HEK293 (cell line): ENCODE measurements around the gene HOXC10.

ENCODE experiments used
- CTCF ChIA-PET: fragments of 350-600 bp; formaldehyde crosslinking; extraction: SDS; loops from one replicate; lab custom pipeline; 2021; ENCODE audit warnings: antibody characterized with exemption; lab: Yijun Ruan, JAX
- POLR2A ChIA-PET: fragments of 300-600 bp; formaldehyde crosslinking; extraction: SDS; loops from one replicate; lab custom pipeline; 2020; ENCODE audit warnings: antibody characterized with exemption, inconsistent platforms; lab: Yijun Ruan, JAX
- H3K27ac ChIP-seq: fragments of 200-500 bp; sonication (Bioruptor generic); 2 replicates; pipeline ENCODE4 v1.5.1; 2014; ENCODE audit warnings: low read depth, low read length, control low read depth, inconsistent platforms; ENCODE audit errors: extremely low read depth
- H3K36me3 ChIP-seq, 2 experiments: fragments of 200-500 bp in 1 of 2; sonication (Bioruptor generic) in 1 of 2; 1 replicate in 1 of 2; 2 replicates in 1 of 2; pipeline ENCODE4 v1.5.1; 2014 to 2017; ENCODE audit warnings: inconsistent platforms in 2 of 2, low read length in 2 of 2; ENCODE audit not compliant: control insufficient read depth in 2 of 2, insufficient read depth in 1 of 2
- H3K4me1 ChIP-seq: fragments of 200-500 bp; sonication (Bioruptor generic); 2 replicates; pipeline ENCODE4 v1.5.1; 2014; ENCODE audit warnings: mild to moderate bottlenecking, low read length, inconsistent platforms; ENCODE audit not compliant: control insufficient read depth, insufficient read depth
- H3K4me3 ChIP-seq: 2 replicates; pipeline ENCODE4 v1.5.1; 2011; ENCODE audit warnings: low read depth, mild to moderate bottlenecking, control low read depth, low read length, moderate library complexity
- H3K9me3 ChIP-seq: fragments of 200-500 bp; sonication (Bioruptor generic); 2 replicates; pipeline ENCODE4 v1.5.1; 2014; ENCODE audit warnings: low read depth, low read length, inconsistent platforms; ENCODE audit not compliant: control insufficient read depth, insufficient read depth
- AEBP2 ChIP-seq: fragments of 450-650 bp; formaldehyde crosslinking; IDR thresholded peaks from 2 replicates; pipeline ENCODE4 v1.5.1; 2016; ENCODE audit warnings: missing biosample characterization, missing genetic modification characterization, borderline replicate concordance
- GFI1B ChIP-seq: fragments of 450-650 bp; formaldehyde crosslinking; IDR thresholded peaks from 2 replicates; pipeline ENCODE4 v1.5.1; 2016; ENCODE audit warnings: missing biosample characterization, missing genetic modification characterization
- KLF16 ChIP-seq: fragments of 450-650 bp; formaldehyde crosslinking; IDR thresholded peaks from 2 replicates; pipeline ENCODE4 v1.5.1; 2017; ENCODE audit warnings: missing biosample characterization, missing genetic modification characterization
- MYNN ChIP-seq: fragments of 450-650 bp; formaldehyde crosslinking; IDR thresholded peaks from 2 replicates; pipeline ENCODE4 v1.5.1; 2016; ENCODE audit warnings: missing biosample characterization, missing genetic modification characterization, borderline replicate concordance
- MZF1 ChIP-seq: fragments of 450-650 bp; formaldehyde crosslinking; IDR thresholded peaks from 2 replicates; pipeline ENCODE4 v1.5.1; 2017; ENCODE audit warnings: missing biosample characterization, missing genetic modification characterization, borderline replicate concordance
- PRDM4 ChIP-seq: fragments of 450-650 bp; formaldehyde crosslinking; IDR thresholded peaks from 2 replicates; pipeline ENCODE4 v1.5.1; 2017; ENCODE audit warnings: missing biosample characterization, missing genetic modification characterization
- SP3 ChIP-seq: fragments of 450-650 bp; formaldehyde crosslinking; IDR thresholded peaks from 2 replicates; pipeline ENCODE4 v1.5.1; 2016; ENCODE audit warnings: missing biosample characterization, missing genetic modification characterization
- ZBTB11 ChIP-seq: fragments of 450-650 bp; formaldehyde crosslinking; conservative IDR thresholded peaks from 2 replicates; pipeline ENCODE4 v1.5.1; 2016; ENCODE audit warnings: low read depth, missing biosample characterization, missing genetic modification characterization
- ZEB2 ChIP-seq: fragments of 450-650 bp; formaldehyde crosslinking; IDR thresholded peaks from 2 replicates; pipeline ENCODE4 v1.5.1; 2016; ENCODE audit warnings: missing biosample characterization, missing genetic modification characterization
- ZFP41 ChIP-seq: fragments of 450-650 bp; formaldehyde crosslinking; IDR thresholded peaks from 2 replicates; pipeline ENCODE4 v1.5.1; 2016; ENCODE audit warnings: missing biosample characterization, missing genetic modification characterization, borderline replicate concordance
- ZNF155 ChIP-seq: fragments of 450-650 bp; formaldehyde crosslinking; IDR thresholded peaks from 2 replicates; pipeline ENCODE4 v1.5.1; 2016; ENCODE audit warnings: missing biosample characterization, missing genetic modification characterization
- ZNF169 ChIP-seq: fragments of 450-650 bp; formaldehyde crosslinking; IDR thresholded peaks from 2 replicates; pipeline ENCODE4 v1.5.1; 2016; ENCODE audit warnings: missing biosample characterization, missing genetic modification characterization
- ZNF174 ChIP-seq: fragments of 450-650 bp; formaldehyde crosslinking; IDR thresholded peaks from 2 replicates; pipeline ENCODE4 v1.5.0; 2017; ENCODE audit warnings: missing biosample characterization, mild to moderate bottlenecking, missing genetic modification characterization
- ZNF2 ChIP-seq: fragments of 450-650 bp; formaldehyde crosslinking; IDR thresholded peaks from 2 replicates; pipeline ENCODE4 v1.5.1; 2016; ENCODE audit warnings: missing biosample characterization, missing genetic modification characterization
- ZNF221 ChIP-seq: fragments of 450-650 bp; formaldehyde crosslinking; IDR thresholded peaks from 2 replicates; pipeline ENCODE4 v1.5.1; 2017; ENCODE audit warnings: missing biosample characterization, missing genetic modification characterization, borderline replicate concordance
- ZNF223 ChIP-seq: fragments of 450-650 bp; formaldehyde crosslinking; IDR thresholded peaks from 2 replicates; pipeline ENCODE4 v1.5.1; 2016; ENCODE audit warnings: missing biosample characterization, missing genetic modification characterization
- ZNF26 ChIP-seq: fragments of 450-650 bp; formaldehyde crosslinking; IDR thresholded peaks from 2 replicates; pipeline ENCODE4 v1.5.1; 2016; ENCODE audit warnings: missing biosample characterization, missing genetic modification characterization
- ZNF335 ChIP-seq: fragments of 450-650 bp; formaldehyde crosslinking; conservative IDR thresholded peaks from 2 replicates; pipeline ENCODE4 v1.5.1; 2016; ENCODE audit warnings: missing biosample characterization, missing genetic modification characterization
- ZNF341 ChIP-seq: fragments of 450-650 bp; formaldehyde crosslinking; IDR thresholded peaks from 2 replicates; pipeline ENCODE4; 2016; ENCODE audit warnings: low read depth, missing biosample characterization, missing genetic modification characterization
- ZNF354C ChIP-seq: fragments of 450-650 bp; formaldehyde crosslinking; IDR thresholded peaks from 2 replicates; pipeline ENCODE4 v1.5.1; 2016; ENCODE audit warnings: missing biosample characterization, missing genetic modification characterization, low read depth, borderline replicate concordance
- ZNF366 ChIP-seq: fragments of 450-650 bp; formaldehyde crosslinking; conservative IDR thresholded peaks from 2 replicates; pipeline ENCODE4 v1.5.1; 2016; ENCODE audit warnings: missing biosample characterization, missing genetic modification characterization
- ZNF423 ChIP-seq: fragments of 450-650 bp; formaldehyde crosslinking; IDR thresholded peaks from 2 replicates; pipeline ENCODE4 v1.5.1; 2016; ENCODE audit warnings: missing biosample characterization, missing genetic modification characterization
- ZNF510 ChIP-seq: fragments of 450-650 bp; formaldehyde crosslinking; IDR thresholded peaks from 2 replicates; pipeline ENCODE4 v1.5.1; 2018; ENCODE audit warnings: mild to moderate bottlenecking, missing genetic modification characterization, missing biosample characterization; ENCODE audit not compliant: insufficient replicate concordance
- ZNF645 ChIP-seq: fragments of 450-650 bp; formaldehyde crosslinking; IDR thresholded peaks from 2 replicates; pipeline ENCODE4; 2016; ENCODE audit warnings: missing biosample characterization, missing genetic modification characterization
- ZNF843 ChIP-seq: fragments of 450-650 bp; formaldehyde crosslinking; IDR thresholded peaks from 2 replicates; pipeline ENCODE4 v1.5.1; 2016; ENCODE audit warnings: missing biosample characterization, missing genetic modification characterization
- ZSCAN30 ChIP-seq: fragments of 450-650 bp; IDR thresholded peaks from 2 replicates; pipeline ENCODE4 v1.5.1; 2018; ENCODE audit warnings: missing biosample characterization, mild to moderate bottlenecking, missing genetic modification characterization, moderate library complexity

Gene HOXC10

GRCh38 chr12:54015018-54015931 lies 30.3 kb downstream of the HOXC10 start:
- Histone ChIP-seq H3K4me1 (peaks cover 44% of the 10 kb centered on the region), H3K27ac (peak overlapping the region; percentile 87; the same call in 1 of the 2 replicates), H3K4me3 (no peak overlapping the region), H3K9me3 (no peaks in the 10 kb centered on the region), H3K36me3 (no peaks in the 10 kb centered on the region)
- ChIA-PET CTCF (interaction anchor here (0.8 to 3.8 kb wide), 7 partner anchors 8 to 199 kb away, joined by 3 to 23 read pairs (median 4); partner anchors contain the start of genes HOXC5, HOXC6 and HOXC8), POLR2A (interaction anchor here (0.6 to 1.1 kb wide), 2 partner anchors 19 to 55 kb away, joined by 3 read pairs; no protein-coding TSS in a partner anchor)
- TF ChIP-seq ZNF423: peak; percentile 48
- TF ChIP-seq MYNN (tag by site-specific recombination): no peak
- no peak for TF ChIP-seq ZNF174 (tag by site-specific recombination)
- TF ChIP-seq ZEB2 (tag by site-specific recombination): peak; percentile 28; the same call in 1 of the 2 replicates
- TF ChIP-seq AEBP2 (tag by site-specific recombination): no peak
- TF ChIP-seq ZNF169 (tag by site-specific recombination): no peak
- no peak for TF ChIP-seq ZNF354C
- TF ChIP-seq SP3 (tag by site-specific recombination): no peak
- TF ChIP-seq GFI1B (tag by site-specific recombination): no peak
- TF ChIP-seq ZNF335 (tag by site-specific recombination): peak; percentile 94
- TF ChIP-seq ZNF155 (tag by site-specific recombination): no peak
- TF ChIP-seq ZBTB11 (tag by site-specific recombination): peak; percentile 46
- no peak for TF ChIP-seq ZNF341 (tag by site-specific recombination)
- no peak for TF ChIP-seq ZFP41 (tag by site-specific recombination)
- no peak for TF ChIP-seq ZNF223 (tag by site-specific recombination)
- TF ChIP-seq MZF1: no peak; the same call in 1 of the 2 replicates
- no peak for TF ChIP-seq ZNF221 (tag by site-specific recombination)
- no peak; the same call in 1 of the 2 replicates for TF ChIP-seq ZNF366 (tag by site-specific recombination)
- no peak for TF ChIP-seq ZNF645 (tag by site-specific recombination)
- TF ChIP-seq ZNF2 (tag by site-specific recombination): 0 out of 2 replicates have a peak, but pooled peaks have one; percentile 15
- no peak for TF ChIP-seq ZNF26 (tag by site-specific recombination)
- 0 out of 2 replicates have a peak, but pooled peaks have one; percentile 18 for TF ChIP-seq ZSCAN30
- TF ChIP-seq ZNF510 (tag by site-specific recombination): no peak
- TF ChIP-seq KLF16 (tag by site-specific recombination): 0 out of 2 replicates have a peak, but pooled peaks have one; percentile 31
- TF ChIP-seq PRDM4 (tag by site-specific recombination): 0 out of 2 replicates have a peak, but pooled peaks have one; percentile 35
- TF ChIP-seq ZNF843 (tag by site-specific recombination): 0 out of 2 replicates have a peak, but pooled peaks have one; percentile 19
